K562 (cell line): ENCODE measurements around the gene PIK3R5. TPM values are rescaled to one million over a fixed set of nuclear protein-coding genes. Genes with fewer than 3 reads are reported as not detected.

Source experiments
- ATAC-seq: fragments of 200-7000 bp; cut with Tn5 transposase; 3 replicates; pipeline ENCODE4 v1.9.1; 2020; ENCODE audit warnings: moderate library complexity
- BruUV-seq: library from RNA; stranded (reverse); fragments of 400-500 nt; replicated peaks from 2 replicates; lab custom pipeline; 2021; lab: Mats Ljungman, UMichigan
- CTCF ChIA-PET: fragments of 300-600 bp; formaldehyde crosslinking; extraction: SDS; loops from one replicate; lab custom pipeline; 2021; ENCODE audit warnings: low intra/inter-chr PET ratio; lab: Yijun Ruan, JAX
- POLR2A ChIA-PET: fragments of 300-600, 350-650 bp; sonication (Branson Sonifier 250); formaldehyde crosslinking; extraction: SDS; loops from one replicate; lab custom pipeline; 2021; ENCODE audit warnings: antibody characterized with exemption, inconsistent platforms; lab: Yijun Ruan, JAX
- DNase-seq, 4 experiments: peaks; one replicate each; pipeline versions ENCODE4 v3.0.0 to v3.0.0-alpha.2; 2011 to 2018; ENCODE audit warnings: low spot score in 3 of 4, mixed read lengths in 3 of 4; ENCODE audit errors: extremely low read depth in 1 of 4
- FAIRE-seq: peaks from 2 replicates; lab custom pipeline; 2011; peaks lifted over from hg19 to GRCh38; lab: Jason Lieb, UNC
- H2AFZ ChIP-seq: 2 replicates; pipeline ENCODE4 v1.6.0; 2011; ENCODE audit warnings: low read depth, low read length, control low read depth, inconsistent platforms
- H3K27ac ChIP-seq: fragments of 200-600 bp; 3 replicates; pipeline ENCODE4 v1.8.0; 2011; ENCODE audit warnings: low read depth, mild to moderate bottlenecking, control low read depth, inconsistent platforms, low read length, moderate library complexity, mixed read lengths; ENCODE audit errors: extremely low read depth
- H3K27me3 ChIP-seq, 2 experiments: fragments of 300-600 bp in 1 of 2; 2 replicates in 1 of 2; 3 replicates in 1 of 2; pipeline versions ENCODE4 v1.6.0 to v1.8.0; 2011; ENCODE audit warnings: inconsistent platforms in 2 of 2, low read length in 2 of 2, mild to moderate bottlenecking in 1 of 2, mixed read lengths in 1 of 2, moderate library complexity in 1 of 2; ENCODE audit not compliant: control insufficient read depth in 2 of 2, insufficient read depth in 2 of 2
- H3K36me3 ChIP-seq: fragments of 300-600 bp; 3 replicates; pipeline ENCODE4 v1.8.0; 2011; ENCODE audit warnings: mild to moderate bottlenecking, low read length, inconsistent platforms; ENCODE audit not compliant: control insufficient read depth, insufficient read depth
- H3K4me1 ChIP-seq, 2 experiments: fragments of 200-600 bp in 1 of 2; replicated peaks in 1 of 2; 2 replicates in 1 of 2; 3 replicates in 1 of 2; pipeline versions ENCODE4 v1.5.1 to v1.8.0; 2011; ENCODE audit warnings: inconsistent platforms in 2 of 2, low read length in 2 of 2, mild to moderate bottlenecking in 1 of 2, mixed read lengths in 1 of 2, moderate library complexity in 1 of 2; ENCODE audit not compliant: control insufficient read depth in 2 of 2, insufficient read depth in 2 of 2
- H3K4me2 ChIP-seq: 2 replicates; pipeline ENCODE4 v1.6.1; 2011; ENCODE audit warnings: low read length, control low read depth, inconsistent platforms, mixed read lengths; ENCODE audit not compliant: insufficient read depth
- H3K4me3 ChIP-seq: fragments of 200-600 bp; sonication (generic), shearing (Covaris generic); 2 replicates; pipeline ENCODE4 v1.5.1; 2016; ENCODE audit warnings: control low read depth, inconsistent platforms
- H3K79me2 ChIP-seq: fragments of 200-600 bp; 3 replicates; pipeline ENCODE4 v1.8.0; 2011; ENCODE audit warnings: low read length, inconsistent platforms; ENCODE audit not compliant: control insufficient read depth, insufficient read depth
- H3K9ac ChIP-seq, 2 experiments: 2 replicates each; pipeline versions ENCODE4 v1.6.0 to v1.6.1; 2011; ENCODE audit warnings: low read depth in 2 of 2, low read length in 2 of 2, control low read depth in 1 of 2, inconsistent platforms in 1 of 2, mild to moderate bottlenecking in 1 of 2, mixed read lengths in 1 of 2; ENCODE audit not compliant: insufficient read depth in 1 of 2
- H3K9me1 ChIP-seq: one replicate; pipeline ENCODE4 v1.6.0; 2011; ENCODE audit warnings: inconsistent platforms, mild to moderate bottlenecking, low read length, moderate library complexity; ENCODE audit not compliant: control insufficient read depth, insufficient read depth
- H3K9me3 ChIP-seq: replicated peaks from 2 replicates; pipeline ENCODE4 v1.5.1; 2011; ENCODE audit warnings: low read depth, low read length, inconsistent platforms; ENCODE audit not compliant: control insufficient read depth, insufficient read depth
- H4K20me1 ChIP-seq: replicated peaks from 2 replicates; pipeline ENCODE4 v1.6.1; 2011; ENCODE audit warnings: low read length, inconsistent platforms, mixed read lengths; ENCODE audit not compliant: control insufficient read depth, insufficient read depth
- CC2D1A ChIP-seq: fragments of 450-650 bp; IDR thresholded peaks from 2 replicates; pipeline ENCODE4 v1.6.1; 2017; ENCODE audit warnings: mild to moderate bottlenecking
- ESRRB ChIP-seq: fragments of 250-450 bp; sonication (Bioruptor Pico); IDR thresholded peaks from 2 replicates; pipeline ENCODE4 v1.5.0; 2020; ENCODE audit warnings: mild to moderate bottlenecking, moderate library complexity, borderline replicate concordance
- ETV1 ChIP-seq: fragments of 450-650 bp; conservative IDR thresholded peaks from 2 replicates; pipeline ENCODE4 v1.6.1; 2016; ENCODE audit warnings: missing genetic modification characterization, control low read depth, low read depth, missing compliant biosample characterization
- MXI1 ChIP-seq: IDR thresholded peaks from 2 replicates; pipeline ENCODE4 v1.6.1; 2011; ENCODE audit warnings: low read depth, mild to moderate bottlenecking, improper control_type of control experiment, low read length
- NR4A1 ChIP-seq, 2 experiments: fragments of 250-450 bp in 1 of 2; fragments of 450-650 bp in 1 of 2; sonication (Bioruptor Pico) in 1 of 2; IDR thresholded peaks; 2 replicates each; pipeline versions ENCODE4 v1.4.0 to v1.6.1; 2016 to 2020; ENCODE audit warnings: mild to moderate bottlenecking in 2 of 2, missing compliant biosample characterization in 1 of 2, missing genetic modification characterization in 1 of 2, moderate library complexity in 1 of 2
- ZNF143 ChIP-seq: sonication (generic); formaldehyde crosslinking; IDR thresholded peaks from 2 replicates; pipeline ENCODE4 v1.9.0; 2022; ENCODE audit warnings: mild to moderate bottlenecking, missing genetic modification reagents
- ZNF431 ChIP-seq: sonication (generic); formaldehyde crosslinking; IDR thresholded peaks from 2 replicates; pipeline ENCODE4 v1.8.0; 2022; ENCODE audit warnings: mild to moderate bottlenecking, missing genetic modification reagents
- WGBS: fragments of 100-300 bp; shearing (Covaris generic); methylation state at CpG from one replicate; pipeline ENCODE4 v1.1.6; 2016; ENCODE audit warnings: low coverage, mixed read lengths; ENCODE audit not compliant: insufficient coverage; ENCODE audit errors: missing lambda C conversion rate; 5-methylcytosine and 5-hydroxymethylcytosine counted together
- in situ Hi-C: fragments of 300-500 bp; cut with MboI; formaldehyde crosslinking; loops from 4 replicates; pipeline ENCODE4 v1.15.0; 2018; ENCODE audit warnings: inconsistent platforms, mixed read lengths
- intact Hi-C: fragments of 100-400 bp; cut with micrococcal nuclease; formaldehyde crosslinking; loops from 2 replicates; pipeline ENCODE4 v1.14.2; 2022
- polyA plus RNA-seq, 8 experiments: library from polyadenylated mRNA; depleted of rRNA in 4 of 8; stranded (reverse) in 5 of 8; unstranded in 3 of 8; fragments of >200 nt; fragmentation: Nextera tagmentation in 2 of 8; fragmentation: Illumina TruSeq in 1 of 8; extraction: Ambion mirVana in 2 of 8; extraction: Trizol in 1 of 8; gene quantifications; 2 replicates each; pipeline versions ENCODE4 v1.2.1 to v1.2.3, GENCODE V29; 2011 to 2014; ENCODE audit warnings: inconsistent platforms in 1 of 8, missing spikeins in 1 of 8
- total RNA-seq, 7 experiments: library from RNA; depleted of rRNA in 6 of 7; stranded (reverse); fragments of >200 nt in 6 of 7; fragmentation: Illumina TruSeq in 2 of 7; extraction: Trizol in 2 of 7; gene quantifications; 2 replicates each; pipeline versions ENCODE4 v1.2.1 to v1.2.3, GENCODE V29; 2011 to 2021; ENCODE audit warnings: low replicate concordance in 1 of 7

The PIK3R5 gene
- total and polyA plus RNA-seq, 9 of the 15 experiments (the other 6 are each of a cell fraction or from before 2014, with no cell fraction given): 0.01 to 0.38 TPM; not detected in 7

DNA sequence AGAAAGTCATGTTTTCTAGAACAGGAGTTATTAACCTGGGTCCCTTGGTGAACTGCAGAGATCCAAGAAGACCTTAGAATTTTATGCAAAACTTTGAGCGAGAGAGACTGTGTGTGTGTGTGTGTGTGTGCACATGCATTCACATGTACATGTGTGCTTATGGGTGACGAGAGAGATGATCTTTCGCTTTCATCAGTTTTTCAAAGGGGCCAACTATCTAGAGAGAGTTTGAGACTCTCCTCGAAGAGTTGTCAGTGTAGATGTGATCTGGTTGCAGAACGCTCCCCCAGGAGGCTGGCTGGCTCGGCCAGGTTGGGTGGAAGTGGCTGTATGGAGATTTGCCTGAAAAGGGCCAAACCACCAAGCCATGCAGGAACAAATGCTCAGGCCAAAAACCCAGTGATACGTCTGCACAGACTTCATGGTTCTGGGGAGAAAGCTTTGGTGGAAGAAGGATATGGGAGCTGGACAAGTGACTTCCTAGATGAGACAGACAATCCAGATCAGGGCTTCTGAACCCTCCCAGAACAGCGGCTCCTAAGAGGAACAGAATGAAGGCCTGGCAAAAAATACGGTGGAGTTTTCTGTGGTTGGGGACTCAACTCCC, 6.1 kb downstream of the PIK3R5 start:
- WGBS: 0% methylated on average over 9 of the region's 9 CpGs
- Histone ChIP-seq H3K27ac (no peak overlapping the region), H3K27me3 (peaks cover 0 to 10% of the 10 kb centered on the region in 2 experiments; a peak in 3 of 5 replicates), H3K79me2 (no peaks in the 10 kb centered on the region), H3K4me3 (no peak overlapping the region), H4K20me1 (no peaks in the 10 kb centered on the region), H3K36me3 (no peaks in the 10 kb centered on the region), H3K4me2 (no peak overlapping the region), H3K4me1 (no peaks in the 10 kb centered on the region), H3K9me1 (no peaks in the 10 kb centered on the region), H2AFZ (no peak overlapping the region), H3K9me3 (no peaks in the 10 kb centered on the region)
- no TSS peak for BruUV-seq
- CTCF ChIA-PET: no interaction called here
- in situ Hi-C loops: no loop called here
- FAIRE-seq: no peak
- TF ChIP-seq ZNF143 (CRISPR knock-in tag) (no peak), NR4A1 (CRISPR knock-in tag; IDR thresholded peaks at IDR 0.05) (no peak), NR4A1 (tag; IDR thresholded peaks at IDR 0.05) (no peak), ZNF431 (CRISPR knock-in tag) (no peak), MXI1 (no peak), CC2D1A (no peak), ESRRB (CRISPR knock-in tag) (no peak), ETV1 (tag) (no peak)
- TF ChIP-seq, all 486 proteins: peak for 0
- intact Hi-C loops: no loop called here
- no peak overlapping the region for H3K9ac ChIP-seq
- DNase-seq (no peak), ATAC-seq (no peak)
- POLR2A ChIA-PET: no interaction called here
